Stimulated activated CD4-positive, alpha-beta T cell treated with anti-CD3 and anti-CD28 coated beads, Interleukin-4, amount 100 ng/mL, for 24 hours (primary cell): ENCODE measurements around the gene LPCAT3.

Experiments
- DNase-seq: peaks from one replicate; pipeline ENCODE4 v3.0.0-alpha.2; 2020

LPCAT3 gene

DNA sequence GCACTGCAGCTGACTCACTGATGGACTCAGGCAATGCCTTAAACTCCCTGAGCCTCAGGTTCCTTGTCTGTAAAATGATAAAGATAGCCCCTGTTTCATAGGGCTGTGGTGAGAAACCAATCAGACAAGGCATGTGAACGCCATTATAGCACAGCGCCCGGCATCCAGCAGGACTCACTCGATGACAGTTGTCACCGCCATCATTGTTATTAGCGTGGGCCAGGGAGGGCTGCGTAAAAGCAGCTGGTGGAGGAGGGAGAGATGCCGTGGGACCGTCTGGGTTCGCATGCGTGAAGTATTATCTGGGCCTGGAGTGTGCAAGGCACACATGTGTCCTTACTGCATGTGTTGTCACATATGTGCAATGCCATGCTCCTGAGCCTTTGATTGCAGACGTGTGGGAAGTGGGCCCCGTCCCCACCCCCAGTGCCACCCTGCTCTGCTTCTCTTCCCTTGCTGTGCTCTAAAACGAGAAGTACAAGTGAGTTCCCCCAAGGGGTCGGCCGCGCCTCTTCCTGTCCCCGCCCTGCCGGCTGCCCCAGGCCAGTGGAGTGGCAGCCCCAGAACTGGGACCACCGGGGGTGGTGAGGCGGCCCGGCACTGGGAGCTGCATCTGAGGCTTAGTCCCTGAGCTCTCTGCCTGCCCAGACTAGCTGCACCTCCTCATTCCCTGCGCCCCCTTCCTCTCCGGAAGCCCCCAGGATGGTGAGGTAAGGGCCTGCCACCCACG is 67.3 kb downstream of the LPCAT3 start, which contains the start of gene PTPN6:
PTPN6 (plus strand) TSS at position 546 of the 730 bp plus-strand sequence; CDS start at position 703, 157 bp downstream.
- DNase-seq: peak; percentile 62

DNA sequence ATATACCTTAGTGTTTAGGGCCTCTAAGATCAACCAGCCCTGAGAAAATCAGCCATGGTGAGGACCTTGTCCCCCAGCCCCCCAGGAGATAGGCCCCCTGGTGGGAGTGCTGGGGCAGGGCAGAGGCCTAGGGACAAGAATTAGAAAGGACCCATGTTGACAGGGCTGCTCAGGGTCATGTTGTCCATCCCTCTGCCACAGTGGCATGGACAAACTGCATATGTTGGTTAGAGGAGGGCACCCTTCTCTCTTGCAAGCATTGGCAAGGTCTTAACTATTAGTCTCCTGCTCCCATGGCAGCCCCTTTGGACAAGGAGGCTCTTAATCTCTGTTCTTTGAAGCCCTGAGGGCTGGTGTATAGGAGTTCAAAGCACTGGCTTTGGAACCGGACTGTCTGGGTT is 67.9 kb downstream of the LPCAT3 start:
- no peak for DNase-seq

DNA sequence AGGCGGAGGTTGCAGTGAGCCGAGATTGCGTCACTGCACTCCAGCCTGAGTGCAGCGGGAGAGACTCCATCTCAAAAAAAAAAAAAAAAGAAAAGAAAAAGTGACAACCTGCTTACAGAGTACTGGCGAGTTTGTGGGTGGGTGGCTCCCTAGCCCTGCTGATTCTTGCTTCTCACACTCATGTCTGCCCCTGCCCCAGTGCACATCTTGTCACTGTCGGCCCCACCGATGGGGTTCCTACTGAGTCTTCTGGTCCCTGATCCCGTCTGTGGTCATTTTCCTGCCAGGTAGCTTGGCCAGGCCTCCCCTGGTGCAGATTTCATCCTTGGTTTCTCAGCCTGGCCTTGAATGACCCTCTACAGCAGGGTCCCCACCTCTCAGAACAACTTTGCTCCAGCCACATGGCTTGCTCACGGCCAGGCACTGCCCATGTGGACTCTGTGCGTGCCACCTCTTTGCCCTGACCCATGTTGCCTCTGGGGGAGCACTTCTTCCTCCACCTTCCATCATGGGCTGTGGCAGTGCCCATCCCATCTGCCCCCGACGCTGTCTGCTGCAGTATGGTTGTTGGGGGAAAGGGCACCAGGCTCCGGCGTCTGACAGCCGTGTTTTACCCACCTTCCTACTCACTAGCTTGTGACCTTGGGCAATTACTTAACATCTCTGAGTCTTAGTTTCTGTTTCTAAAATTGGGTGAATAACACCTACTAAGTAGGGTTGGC is 69.2 kb downstream of the LPCAT3 start:
- no peak for DNase-seq

DNA sequence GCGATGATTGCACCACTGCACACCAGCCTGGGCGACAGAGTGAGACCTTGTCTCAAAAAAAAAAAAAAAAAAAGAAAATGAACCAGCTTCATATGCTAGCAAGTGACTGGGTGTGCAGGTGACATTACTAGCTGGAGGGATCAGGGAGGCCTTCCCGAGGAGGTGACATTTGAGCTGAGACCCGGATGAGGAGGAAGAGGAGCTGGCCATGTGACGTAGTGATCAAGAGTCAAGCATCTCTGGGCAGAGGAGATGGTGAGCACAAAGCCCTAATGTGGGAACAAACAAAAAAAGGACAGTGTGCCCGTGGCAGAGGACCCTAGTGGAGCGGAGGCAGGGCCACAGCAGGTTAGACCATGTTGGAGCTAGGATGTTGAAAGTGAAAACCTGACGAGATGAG is 70.7 kb downstream of the LPCAT3 start:
- DNase-seq: no peak

DNA sequence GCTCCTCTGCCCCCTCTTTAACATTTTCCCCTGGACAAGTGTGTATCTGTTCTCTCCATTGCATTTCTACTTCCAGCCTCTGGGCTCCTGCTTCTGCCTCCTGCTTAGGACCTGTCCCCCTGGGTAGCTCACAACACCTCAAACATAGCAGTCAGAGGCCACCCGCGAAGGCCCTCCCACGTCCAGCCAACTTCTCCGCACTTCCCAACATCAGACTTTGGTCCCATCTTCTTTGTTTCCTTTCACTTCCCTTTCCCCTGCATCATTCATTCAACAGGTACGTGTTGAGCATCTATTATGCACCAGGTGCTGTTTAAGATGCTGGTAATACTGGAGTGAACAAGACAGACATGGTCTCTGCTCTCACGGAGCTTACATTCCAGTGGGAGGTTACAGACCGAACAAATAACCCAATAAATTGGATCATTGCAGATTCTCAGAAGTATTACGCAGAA is 71.3 kb downstream of the LPCAT3 start:
- DNase-seq: no peak

DNA sequence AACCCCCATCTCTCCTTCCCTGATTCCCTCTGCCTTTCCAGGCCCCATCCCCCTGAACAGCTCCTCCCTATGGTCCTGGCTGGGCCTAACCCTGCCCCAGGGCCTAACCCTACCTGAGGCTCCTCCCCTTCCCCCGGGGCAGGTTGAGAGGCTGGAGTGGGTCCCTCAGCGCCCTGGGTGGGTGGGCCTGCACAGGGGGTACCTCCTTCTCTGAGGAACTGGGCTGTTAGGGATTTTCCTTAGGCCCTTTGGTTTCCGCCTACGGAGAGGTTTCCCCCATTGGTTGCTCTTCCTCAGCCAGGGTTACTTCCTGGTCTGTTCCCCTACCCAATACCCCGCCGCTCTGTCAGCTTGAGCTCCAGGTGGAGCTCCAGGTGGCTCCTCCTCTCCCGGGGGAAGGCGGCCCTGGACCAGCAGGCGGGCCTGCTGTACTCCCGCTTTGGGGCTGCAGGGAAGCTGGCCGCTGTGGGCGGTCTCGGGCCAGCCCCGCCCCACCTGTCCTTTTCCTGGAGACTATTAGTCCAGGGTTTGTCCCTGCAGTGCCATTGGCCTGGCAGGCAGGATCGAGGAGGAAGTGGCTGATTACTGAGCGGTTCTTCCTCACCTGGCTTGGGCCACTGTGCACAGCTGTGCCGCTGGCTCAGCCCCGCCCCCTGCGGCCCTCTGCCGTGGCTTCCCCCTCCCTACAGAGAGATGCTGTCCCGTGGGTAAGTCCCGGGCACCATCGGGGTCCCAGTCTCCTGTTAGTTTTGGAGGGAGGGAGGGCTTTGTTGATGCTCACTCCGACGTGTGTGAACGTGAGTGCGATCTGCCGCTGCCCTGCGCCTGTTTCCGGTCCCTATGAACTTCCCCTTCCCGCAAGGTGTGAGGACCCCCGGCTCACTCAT is 72.0 kb downstream of the LPCAT3 start:
- peak; percentile 56 for DNase-seq

DNA sequence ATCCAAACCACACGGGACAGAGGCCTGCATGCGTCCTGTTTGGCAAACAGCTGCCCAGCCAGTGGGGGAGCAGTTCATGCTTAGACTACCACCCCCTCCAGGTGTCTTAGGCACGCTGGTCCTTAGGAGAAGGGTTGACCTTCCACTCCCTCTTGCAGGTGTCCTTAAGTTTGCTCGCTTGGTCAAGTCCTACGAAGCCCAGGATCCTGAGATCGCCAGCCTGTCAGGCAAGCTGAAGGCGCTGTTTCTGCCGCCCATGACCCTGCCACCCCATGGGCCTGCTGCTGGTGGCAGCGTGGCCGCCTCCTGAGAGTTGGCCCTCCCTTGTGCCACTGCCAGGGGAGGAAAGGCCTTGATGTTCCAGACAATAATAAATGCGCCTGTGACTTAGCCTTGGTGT is 72.7 kb downstream of the LPCAT3 start:
- no peak for DNase-seq

DNA sequence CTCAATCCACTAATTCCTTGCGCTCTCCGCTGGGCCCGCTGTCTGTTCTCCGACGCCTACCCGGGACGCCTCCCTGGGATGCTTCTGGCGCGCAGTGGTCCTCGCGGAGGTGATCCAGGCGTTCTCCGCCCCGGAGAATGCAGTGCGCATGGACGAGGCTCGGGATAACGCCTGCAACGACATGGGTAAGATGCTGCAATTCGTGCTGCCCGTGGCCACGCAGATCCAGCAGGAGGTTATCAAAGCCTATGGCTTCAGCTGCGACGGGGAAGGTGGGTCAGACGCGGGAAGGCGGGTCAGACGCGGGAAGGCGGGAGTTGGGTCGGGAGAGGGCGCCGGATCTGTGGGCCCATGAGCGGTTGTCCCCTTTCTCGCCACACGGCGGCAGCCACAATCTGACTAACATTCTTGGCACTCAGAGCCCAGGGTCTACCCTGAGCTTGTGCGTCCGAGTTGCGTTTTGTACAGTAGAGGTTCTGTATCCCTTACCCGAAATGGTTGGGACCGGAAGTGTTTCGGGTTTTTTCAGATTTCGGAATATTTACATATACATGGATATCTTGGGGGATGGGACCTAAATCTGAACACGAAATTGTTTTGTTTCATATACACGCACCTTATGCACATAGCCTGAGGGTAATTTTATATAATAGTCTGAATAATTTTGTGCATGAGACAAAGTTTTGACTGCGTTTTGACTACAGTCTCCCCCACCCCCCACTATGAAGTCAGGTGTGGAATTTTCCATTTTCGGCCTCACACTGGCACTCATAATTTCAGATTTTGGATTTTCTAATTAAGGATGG is 73.7 kb downstream of the LPCAT3 start:
- peak; percentile 90 for DNase-seq

DNA sequence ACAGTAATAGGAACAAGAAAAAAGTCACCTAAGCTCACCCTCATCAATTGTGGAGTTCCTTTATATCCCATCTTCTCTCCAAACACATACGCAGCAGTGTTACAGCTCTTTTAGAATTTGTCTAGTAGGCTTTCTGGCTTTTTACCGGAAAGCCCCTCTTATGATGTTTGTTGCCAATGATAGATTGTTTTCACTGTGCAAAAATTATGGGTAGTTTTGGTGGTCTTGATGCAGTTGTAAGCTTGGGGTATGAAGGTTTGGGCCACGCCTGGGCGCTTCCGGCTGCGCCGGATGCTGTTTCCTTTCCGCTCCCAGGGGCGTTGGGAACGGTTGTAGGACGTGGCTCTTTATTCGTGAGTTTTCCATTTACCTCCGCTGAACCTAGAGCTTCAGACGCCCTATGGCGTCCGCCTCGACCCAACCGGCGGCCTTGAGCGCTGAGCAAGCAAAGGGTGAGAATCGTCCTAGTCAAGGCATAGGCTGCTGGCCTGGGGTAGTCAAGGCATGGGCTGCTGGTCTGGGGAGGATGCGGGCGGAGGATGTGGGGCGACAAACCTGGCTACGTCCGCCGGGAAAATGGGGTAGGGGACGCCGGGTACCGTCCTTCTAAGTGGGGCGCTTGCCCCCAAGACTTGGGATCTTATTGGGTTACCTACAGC is 74.4 kb downstream of the LPCAT3 start, which contains the start of the genes C12orf57 and RNU7-1:
C12orf57 (plus strand) TSS at position 301 of the 659 bp plus-strand sequence; CDS start at position 401, 100 bp downstream.
RNU7-1 (plus strand) TSS at position 95 of the 659 bp plus-strand sequence.
- peak; percentile 87 for DNase-seq

DNA sequence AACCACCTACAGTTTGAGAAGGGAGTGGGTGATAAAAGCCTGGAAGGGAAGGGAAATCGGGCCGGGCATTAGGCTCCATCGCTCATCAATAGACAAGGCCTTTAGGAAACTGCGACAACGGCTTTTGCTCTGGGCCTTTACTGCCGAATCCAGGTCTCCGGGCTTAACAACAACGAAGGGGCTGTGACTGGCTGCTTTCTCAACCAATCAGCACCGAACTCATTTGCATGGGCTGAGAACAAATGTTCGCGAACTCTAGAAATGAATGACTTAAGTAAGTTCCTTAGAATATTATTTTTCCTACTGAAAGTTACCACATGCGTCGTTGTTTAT is 74.9 kb downstream of the LPCAT3 start:
- peak; percentile 85 for DNase-seq

DNA sequence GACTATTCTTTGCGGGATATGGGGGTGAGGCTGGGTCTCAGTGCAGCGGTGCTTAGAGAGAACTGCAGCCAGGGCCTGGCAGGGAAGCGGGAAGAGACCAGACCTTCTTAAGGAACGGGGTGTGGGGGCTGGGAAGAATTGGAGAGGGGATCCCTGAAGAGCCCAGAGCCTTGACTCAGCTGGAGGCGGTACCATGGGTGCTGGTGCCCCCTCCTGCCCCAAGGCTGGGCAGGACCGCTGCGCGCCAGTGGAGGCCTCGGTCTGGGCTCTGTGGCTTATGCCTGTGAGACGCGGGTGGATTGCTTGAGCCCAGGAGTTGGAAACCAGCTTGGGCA is 76.0 kb downstream of the LPCAT3 start:
- DNase-seq: no peak

DNA sequence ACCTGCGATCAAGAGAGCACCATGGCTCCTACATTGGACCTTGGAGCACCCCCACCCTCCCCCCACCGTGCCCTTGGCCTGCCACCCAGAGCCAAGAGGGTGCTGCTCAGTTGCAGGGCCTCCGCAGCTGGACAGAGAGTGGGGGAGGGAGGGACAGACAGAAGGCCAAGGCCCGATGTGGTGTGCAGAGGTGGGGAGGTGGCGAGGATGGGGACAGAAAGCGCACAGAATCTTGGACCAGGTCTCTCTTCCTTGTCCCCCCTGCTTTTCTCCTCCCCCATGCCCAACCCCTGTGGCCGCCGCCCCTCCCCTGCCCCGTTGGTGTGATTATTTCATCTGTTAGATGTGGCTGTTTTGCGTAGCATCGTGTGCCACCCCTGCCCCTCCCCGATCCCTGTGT is 76.5 kb downstream of the LPCAT3 start:
- no peak for DNase-seq

DNA sequence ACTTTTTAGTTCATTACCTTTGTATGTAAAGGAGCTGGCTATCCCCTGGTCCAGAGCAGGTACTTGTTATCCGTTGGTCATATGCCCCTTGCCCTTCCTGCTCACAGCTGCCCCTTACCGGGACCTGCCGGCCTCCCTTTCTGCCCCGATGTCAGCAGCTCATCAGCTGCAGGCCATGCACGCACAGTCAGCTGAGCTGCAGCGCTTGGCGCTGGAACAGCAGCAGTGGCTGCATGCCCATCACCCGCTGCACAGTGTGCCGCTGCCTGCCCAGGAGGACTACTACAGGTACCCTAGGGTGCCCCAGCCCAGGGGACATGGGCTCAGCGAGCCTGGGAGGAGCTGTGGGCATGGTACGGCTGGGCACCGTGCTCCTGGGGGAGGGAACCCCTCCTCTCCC is 77.0 kb downstream of the LPCAT3 start:
- no peak for DNase-seq

DNA sequence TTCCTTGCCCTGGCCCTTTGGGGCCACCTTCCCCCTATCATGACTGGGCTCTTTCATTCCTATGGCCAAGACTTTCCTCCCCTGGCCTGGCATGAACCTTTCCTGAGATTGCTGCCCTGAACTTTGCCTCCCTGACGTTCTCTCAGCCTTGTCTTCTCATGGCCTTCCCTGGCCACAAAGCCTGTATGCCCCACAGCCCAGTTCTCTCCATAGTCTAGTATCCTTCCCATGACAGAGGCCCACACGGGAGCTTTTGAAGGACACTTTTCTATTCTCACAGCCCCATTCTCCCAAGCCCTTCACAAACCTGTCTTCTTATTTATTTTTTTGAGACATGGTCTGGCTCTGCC is 79.1 kb downstream of the LPCAT3 start:
- no peak for DNase-seq

DNA sequence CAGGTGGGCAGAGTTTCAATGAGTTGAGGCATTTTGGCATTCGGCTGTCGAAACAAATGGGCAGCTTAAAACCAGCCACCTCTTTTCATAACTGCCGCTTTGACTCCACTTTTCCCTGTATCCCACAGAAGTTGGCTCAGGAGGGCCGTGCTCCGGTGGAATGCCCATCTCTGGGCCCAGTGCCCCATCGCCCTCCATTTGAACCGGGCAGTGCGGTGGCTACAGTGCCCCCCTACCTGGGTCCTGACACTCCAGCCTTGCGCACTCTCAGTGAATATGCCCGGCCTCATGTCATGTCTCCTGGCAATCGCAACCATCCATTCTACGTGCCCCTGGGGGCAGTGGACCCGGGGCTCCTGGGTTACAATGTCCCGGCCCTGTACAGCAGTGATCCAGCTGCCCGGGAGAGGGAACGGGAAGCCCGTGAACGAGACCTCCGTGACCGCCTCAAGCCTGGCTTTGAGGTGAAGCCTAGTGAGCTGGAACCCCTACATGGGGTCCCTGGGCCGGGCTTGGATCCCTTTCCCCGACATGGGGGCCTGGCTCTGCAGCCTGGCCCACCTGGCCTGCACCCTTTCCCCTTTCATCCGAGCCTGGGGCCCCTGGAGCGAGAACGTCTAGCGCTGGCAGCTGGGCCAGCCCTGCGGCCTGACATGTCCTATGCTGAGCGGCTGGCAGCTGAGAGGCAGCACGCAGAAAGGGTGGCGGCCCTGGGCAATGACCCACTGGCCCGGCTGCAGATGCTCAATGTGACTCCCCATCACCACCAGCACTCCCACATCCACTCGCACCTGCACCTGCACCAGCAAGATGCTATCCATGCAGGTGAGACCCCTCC is 79.7 kb downstream of the LPCAT3 start:
- no peak for DNase-seq

DNA sequence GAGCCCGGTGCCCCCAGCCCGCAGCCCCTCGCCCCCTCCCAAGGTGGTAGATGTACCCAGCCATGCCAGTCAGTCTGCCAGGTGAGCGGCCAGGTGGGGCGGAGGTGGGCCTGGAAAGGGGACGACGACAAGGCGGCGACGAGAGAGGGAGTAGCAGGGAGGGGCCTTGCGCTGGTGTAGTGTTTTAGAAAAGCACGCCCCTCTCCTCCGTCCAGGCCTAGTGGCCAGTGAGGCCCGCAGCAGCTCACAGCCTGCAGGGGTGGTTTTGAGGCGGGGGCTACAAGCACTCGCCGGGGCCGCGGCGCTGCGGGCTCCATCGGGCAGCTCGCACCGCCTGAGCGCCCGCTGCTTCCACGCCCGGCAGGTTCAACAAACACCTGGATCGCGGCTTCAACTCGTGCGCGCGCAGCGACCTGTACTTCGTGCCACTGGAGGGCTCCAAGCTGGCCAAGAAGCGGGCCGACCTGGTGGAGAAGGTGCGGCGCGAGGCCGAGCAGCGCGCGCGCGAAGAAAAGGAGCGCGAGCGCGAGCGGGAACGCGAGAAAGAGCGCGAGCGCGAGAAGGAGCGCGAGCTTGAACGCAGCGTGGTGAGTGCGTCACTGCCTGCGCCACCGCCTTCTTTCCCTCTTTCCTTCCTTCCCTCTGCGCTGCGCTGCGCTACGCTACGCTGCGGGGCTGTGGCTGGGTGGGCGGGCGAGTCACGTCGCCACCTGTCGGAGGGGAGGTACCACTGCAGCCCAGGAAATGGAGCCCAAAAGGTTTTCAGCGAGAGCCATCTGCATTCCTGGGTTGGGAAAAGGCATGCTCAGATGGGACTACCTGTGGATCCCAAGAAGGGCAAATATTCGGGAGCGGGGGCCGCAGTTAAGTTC is 80.6 kb downstream of the LPCAT3 start:
- peak; percentile 93 for DNase-seq

DNA sequence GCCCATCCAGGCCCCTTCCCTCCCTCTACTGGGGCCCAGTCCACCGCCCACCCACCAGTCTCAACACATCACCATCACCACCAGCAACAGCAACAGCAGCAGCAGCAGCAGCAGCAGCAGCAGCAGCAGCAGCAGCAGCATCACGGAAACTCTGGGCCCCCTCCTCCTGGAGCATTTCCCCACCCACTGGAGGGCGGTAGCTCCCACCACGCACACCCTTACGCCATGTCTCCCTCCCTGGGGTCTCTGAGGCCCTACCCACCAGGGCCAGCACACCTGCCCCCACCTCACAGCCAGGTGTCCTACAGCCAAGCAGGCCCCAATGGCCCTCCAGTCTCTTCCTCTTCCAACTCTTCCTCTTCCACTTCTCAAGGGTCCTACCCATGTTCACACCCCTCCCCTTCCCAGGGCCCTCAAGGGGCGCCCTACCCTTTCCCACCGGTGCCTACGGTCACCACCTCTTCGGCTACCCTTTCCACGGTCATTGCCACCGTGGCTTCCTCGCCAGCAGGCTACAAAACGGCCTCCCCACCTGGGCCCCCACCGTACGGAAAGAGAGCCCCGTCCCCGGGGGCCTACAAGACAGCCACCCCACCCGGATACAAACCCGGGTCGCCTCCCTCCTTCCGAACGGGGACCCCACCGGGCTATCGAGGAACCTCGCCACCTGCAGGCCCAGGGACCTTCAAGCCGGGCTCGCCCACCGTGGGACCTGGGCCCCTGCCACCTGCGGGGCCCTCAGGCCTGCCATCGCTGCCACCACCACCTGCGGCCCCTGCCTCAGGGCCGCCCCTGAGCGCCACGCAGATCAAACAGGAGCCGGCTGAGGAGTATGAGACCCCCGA is 81.4 kb downstream of the LPCAT3 start:
- DNase-seq: peak; percentile 69

DNA sequence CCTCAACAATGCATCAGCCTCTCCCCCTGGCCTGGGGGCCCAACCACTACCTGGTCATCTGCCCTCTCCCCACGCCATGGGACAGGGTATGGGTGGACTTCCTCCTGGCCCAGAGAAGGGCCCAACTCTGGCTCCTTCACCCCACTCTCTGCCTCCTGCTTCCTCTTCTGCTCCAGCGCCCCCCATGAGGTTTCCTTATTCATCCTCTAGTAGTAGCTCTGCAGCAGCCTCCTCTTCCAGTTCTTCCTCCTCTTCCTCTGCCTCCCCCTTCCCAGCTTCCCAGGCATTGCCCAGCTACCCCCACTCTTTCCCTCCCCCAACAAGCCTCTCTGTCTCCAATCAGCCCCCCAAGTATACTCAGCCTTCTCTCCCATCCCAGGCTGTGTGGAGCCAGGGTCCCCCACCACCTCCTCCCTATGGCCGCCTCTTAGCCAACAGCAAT is 82.1 kb downstream of the LPCAT3 start:
- DNase-seq: no peak
